Psoas muscle (tissue), 8 donors: ENCODE data around the gene F3. TPM values are rescaled to one million over a fixed set of nuclear protein-coding genes. Genes with fewer than 3 reads are reported as not detected.

Experiments used
- ATAC-seq, 4 donors: fragments of 200-7000 bp; cut with Tn5 transposase; one replicate each; pipeline ENCODE4 v1.9.1; 2020; ENCODE audit warnings: moderate library complexity in 3 of 4, mild to moderate bottlenecking in 2 of 4
- DNase-seq, 2 donors: peaks; one replicate each; pipeline ENCODE4 v3.0.0-alpha.2; 2020
- H3K27ac ChIP-seq: fragments of 200-600 bp; one replicate; pipeline ENCODE4 v1.8.0; 2022
- H3K27me3 ChIP-seq, 3 donors: fragments of 200-600 bp in 1 of 3; one replicate each; pipeline versions ENCODE4 v1.6.1 to v1.8.0; 2013 to 2022; ENCODE audit warnings: low read length in 2 of 3, mild to moderate bottlenecking in 2 of 3, moderate library complexity in 1 of 3; ENCODE audit not compliant: insufficient read depth in 3 of 3
- H3K36me3 ChIP-seq, 2 donors: fragments of 200-600 bp in 1 of 2; one replicate each; pipeline versions ENCODE4 v1.6.1 to v1.8.0; 2013 to 2022; ENCODE audit warnings: low read depth in 1 of 2, mild to moderate bottlenecking in 1 of 2, moderate library complexity in 1 of 2; ENCODE audit not compliant: insufficient read depth in 1 of 2
- H3K4me1 ChIP-seq: fragments of 200-600 bp; one replicate; pipeline ENCODE4 v1.8.0; 2022
- H3K4me3 ChIP-seq: fragments of 200-600 bp; one replicate; pipeline ENCODE4 v1.8.0; 2022; ENCODE audit warnings: mild to moderate bottlenecking
- H3K9me3 ChIP-seq: fragments of 200-600 bp; one replicate; pipeline ENCODE4 v1.8.0; 2022
- WGBS, 3 donors: extraction: QIAGEN DNeasy Blood & Tissue Kit; methylation state at CpG; one replicate each; pipeline versions ENCODE4 v1.1.6 to v1.1.7; 2013; 5-methylcytosine and 5-hydroxymethylcytosine counted together
- intact Hi-C, 2 donors: fragments of 100-400 bp; cut with DNase I; formaldehyde crosslinking; loops; one replicate each; pipeline versions ENCODE4 v1.11.0 to v1.14.2; 2022
- polyA plus RNA-seq, 3 donors: library from polyadenylated mRNA; stranded (reverse); fragments of 200-250 nt; gene quantifications; one replicate each; pipeline ENCODE4 v1.2.3, GENCODE V29; 2013
- total RNA-seq, 4 donors: library from RNA; stranded (reverse); fragmentation: NEBNext Ultra II Directional in 2 of 4; extraction: Animal tissue kit (Norgen Biotek cat#: 25700) in 2 of 4; gene quantifications; one replicate each; pipeline versions ENCODE4 v1.2.1 to v1.2.4, GENCODE V29; 2021 to 2023
- TF ChIP-seq, protein P1 (sequence below): fragments of 200-600 bp; IDR thresholded peaks from one replicate; pipeline ENCODE4 v1.8.0; 2022; ENCODE audit warnings: antibody characterized with exemption
- donor health status: healthy with polysubstance abuse.
- donor health status: DM: no; HTN: no; CAD: no; lungs with moderate emphysema.
- donor health status: Bipolar disorder and iron deficiency.
- donor health status: healthy.
- donor health status: DM: yes; HTN: yes; CAD: no.
- donor health status: DM: no; HTN: no; CAD: no.
- donor health status: DM: no; HTN: no; CAD: no.
- donor health status: DM: yes; HTN: yes; CAD: no.

Gene F3
- total and polyA plus RNA-seq, 7 donors: 1.5 to 5.8 (median 3.8) TPM

- ATAC-seq: no peak
- WGBS, 3 donors: 92 to 100% (median 92%) methylated on average over 2 of the region's 2 CpGs
- Histone ChIP-seq H3K36me3 (peaks cover 0 to 5% of the 10 kb centered on the region in 2 donors), H3K9me3 (no peaks in the 10 kb centered on the region), H3K4me1 (no peaks in the 10 kb centered on the region), H3K27me3 (no peaks in the 10 kb centered on the region), H3K27ac (no peak overlapping the region), H3K4me3 (no peak overlapping the region)
- TF ChIP-seq, protein P1, sequence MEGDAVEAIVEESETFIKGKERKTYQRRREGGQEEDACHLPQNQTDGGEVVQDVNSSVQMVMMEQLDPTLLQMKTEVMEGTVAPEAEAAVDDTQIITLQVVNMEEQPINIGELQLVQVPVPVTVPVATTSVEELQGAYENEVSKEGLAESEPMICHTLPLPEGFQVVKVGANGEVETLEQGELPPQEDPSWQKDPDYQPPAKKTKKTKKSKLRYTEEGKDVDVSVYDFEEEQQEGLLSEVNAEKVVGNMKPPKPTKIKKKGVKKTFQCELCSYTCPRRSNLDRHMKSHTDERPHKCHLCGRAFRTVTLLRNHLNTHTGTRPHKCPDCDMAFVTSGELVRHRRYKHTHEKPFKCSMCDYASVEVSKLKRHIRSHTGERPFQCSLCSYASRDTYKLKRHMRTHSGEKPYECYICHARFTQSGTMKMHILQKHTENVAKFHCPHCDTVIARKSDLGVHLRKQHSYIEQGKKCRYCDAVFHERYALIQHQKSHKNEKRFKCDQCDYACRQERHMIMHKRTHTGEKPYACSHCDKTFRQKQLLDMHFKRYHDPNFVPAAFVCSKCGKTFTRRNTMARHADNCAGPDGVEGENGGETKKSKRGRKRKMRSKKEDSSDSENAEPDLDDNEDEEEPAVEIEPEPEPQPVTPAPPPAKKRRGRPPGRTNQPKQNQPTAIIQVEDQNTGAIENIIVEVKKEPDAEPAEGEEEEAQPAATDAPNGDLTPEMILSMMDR: no peak
- intact Hi-C loops: no loop called here
- DNase-seq: no peak
Measured at GRCh38 chr1:94529416-94529815, 12.1 kb downstream of the F3 start.

DNA sequence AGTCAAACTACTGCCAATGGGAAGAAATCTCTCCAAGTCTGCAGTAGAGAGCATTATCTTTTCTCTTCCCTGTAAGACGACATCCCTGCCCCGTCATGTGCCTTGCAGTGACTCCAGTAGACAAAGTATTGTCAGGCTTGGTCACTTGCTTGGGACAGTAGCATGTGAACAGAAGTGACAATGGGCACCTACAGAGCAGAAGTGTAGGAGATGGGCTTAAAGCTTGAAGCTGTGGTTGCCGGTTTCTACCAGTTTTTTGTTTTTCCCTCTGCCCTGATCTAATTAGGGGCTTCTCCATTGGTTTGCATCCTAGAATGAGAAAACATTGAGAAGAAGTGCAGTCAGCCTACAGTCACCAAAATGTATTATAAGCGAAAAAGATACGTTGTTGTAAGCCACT lies 12.7 kb downstream of the F3 start:
- DNase-seq: no peak
- H3K4me1 ChIP-seq: no peaks in the 10 kb centered on the region
- no peak for ATAC-seq
- no peak overlapping the region for H3K4me3 ChIP-seq
- no peaks in the 10 kb centered on the region for H3K27me3 ChIP-seq
- no peak overlapping the region for H3K27ac ChIP-seq
- TF ChIP-seq, protein P1: no peak
- no peaks in the 10 kb centered on the region for H3K9me3 ChIP-seq
- WGBS, 3 donors: 89 to 97% (median 92%) methylated on average over 5 of the region's 5 CpGs
- peaks cover 0 to 5% of the 10 kb centered on the region in 2 donors for H3K36me3 ChIP-seq
- intact Hi-C loops: no loop called here

DNA sequence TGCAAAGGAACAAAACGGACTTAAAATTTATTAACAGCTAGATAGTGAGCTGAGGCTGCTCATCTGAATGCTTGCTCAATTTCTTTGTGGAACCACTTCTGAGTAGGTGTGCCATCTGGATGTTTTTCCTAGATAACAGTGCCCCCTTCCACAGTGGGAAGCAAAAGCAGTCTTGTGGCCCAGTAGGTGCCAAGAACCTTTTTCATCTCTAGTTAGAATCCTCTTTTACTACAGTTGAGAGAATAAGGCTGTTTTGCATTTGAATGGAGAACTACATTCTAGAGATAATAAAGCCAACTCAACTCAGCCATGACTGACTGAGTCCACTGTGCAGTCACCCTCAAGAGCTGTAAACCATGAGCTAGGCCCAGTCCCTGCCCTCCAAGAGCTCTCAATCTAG lies 13.3 kb downstream of the F3 start:
- H3K4me1 ChIP-seq: no peaks in the 10 kb centered on the region
- no peaks in the 10 kb centered on the region for H3K27me3 ChIP-seq
- peaks cover 0 to 5% of the 10 kb centered on the region in 2 donors for H3K36me3 ChIP-seq
- ATAC-seq (peak in 1 of 4 donors; percentile 14), DNase-seq (no peak)
- 78 to 87% (median 84%) methylated on average over 1 of the region's 1 CpG for WGBS, 3 donors
- intact Hi-C loops: no loop called here
- H3K9me3 ChIP-seq: no peaks in the 10 kb centered on the region
- TF ChIP-seq, protein P1: no peak
- no peak overlapping the region for H3K4me3 ChIP-seq
- no peak overlapping the region for H3K27ac ChIP-seq

GRCh38 chr1:94527447-94528031 lies 14.0 kb downstream of the F3 start:
- TF ChIP-seq, protein P1: no peak
- intact Hi-C loops: no loop called here
- Histone ChIP-seq H3K27ac (no peak overlapping the region), H3K27me3 (no peaks in the 10 kb centered on the region), H3K4me1 (no peaks in the 10 kb centered on the region), H3K4me3 (no peak overlapping the region), H3K9me3 (no peaks in the 10 kb centered on the region), H3K36me3 (peaks cover 0 to 3% of the 10 kb centered on the region in 2 donors)
- ATAC-seq: no peak
- DNase-seq: no peak
- 18 to 29% (median 19%) methylated on average over 1 of the region's 1 CpG for WGBS, 3 donors
